Measurements from ENCODE around the gene CASZ1. TPM values are rescaled to one million over a fixed set of nuclear protein-coding genes. Genes with fewer than 3 reads are reported as not detected.

CASZ1 gene
- polyA plus RNA-seq, 2 of the 4 experiments (the other 2 are of a cell fraction) = 0.52 to 1.2 TPM

DNA sequence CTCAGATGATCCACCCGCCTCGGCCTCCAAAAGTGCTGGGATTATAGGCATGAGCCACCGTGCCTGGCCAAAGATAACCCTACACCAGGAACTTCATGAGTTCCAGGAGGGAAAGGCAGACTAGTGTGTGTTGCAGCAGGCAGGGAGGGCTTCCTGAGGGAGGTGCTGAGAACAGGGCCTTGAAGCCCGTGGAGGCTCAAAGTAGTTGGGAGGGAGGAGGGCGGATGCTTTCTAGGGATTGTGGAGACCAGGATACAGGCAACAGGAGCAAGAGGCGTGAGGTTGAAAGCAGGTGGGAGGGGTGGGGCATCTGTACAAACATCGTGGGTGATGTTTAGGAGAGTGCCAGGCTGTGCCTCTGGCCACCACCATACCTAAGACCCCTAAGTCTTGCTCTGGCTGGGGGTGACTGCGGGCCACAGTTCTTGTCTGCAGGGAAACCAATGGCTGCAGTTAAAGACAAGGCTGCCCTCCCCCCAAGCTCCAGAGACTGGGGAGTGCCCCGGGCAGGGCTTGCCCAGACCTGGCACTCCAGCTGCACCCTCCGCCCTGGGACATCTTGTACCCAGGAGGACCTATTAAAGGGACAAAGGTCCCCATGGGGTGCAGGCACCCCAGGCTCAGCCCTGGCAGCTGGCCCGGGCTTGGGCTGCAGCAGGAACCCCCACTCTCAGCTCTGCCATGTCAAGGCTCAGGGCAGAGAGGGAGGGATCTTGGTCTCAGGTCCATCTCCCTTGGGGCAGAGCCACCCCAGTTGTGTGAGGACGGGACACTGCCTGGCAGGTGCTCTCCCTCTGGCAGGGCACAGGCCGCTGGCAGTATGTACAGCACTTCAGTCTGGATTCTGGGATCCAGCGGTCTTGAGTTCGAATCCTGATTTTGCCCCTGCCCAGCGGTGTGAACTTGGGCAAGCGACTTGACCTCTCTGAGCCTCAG lies 22.1 kb upstream of the CASZ1 start:
- WGBS (ENCODE audit: missing lambda C conversion rate) = 74% methylated on average over 10 of the region's 17 CpGs
- no peak for ATAC-seq
- ChIA-PET POLR2A (no interaction called here), CTCF (interaction anchor here (0.6 to 1.6 kb wide), 4 partner anchors 13 to 48 kb away, joined by 3 to 4 read pairs (median 4); no protein-coding TSS in a partner anchor)
- TF ChIP-seq FOSL2 (IDR thresholded peaks at IDR 0.05) = no peak
- TF ChIP-seq FOSL2 (CRISPR knock-in tag; IDR thresholded peaks at IDR 0.05) = no peak
- TF ChIP-seq BHLHE40 (IDR thresholded peaks at IDR 0.05; ENCODE audit: low read depth, low read length) = no peak
- no peak for TF ChIP-seq TP53 (CRISPR knock-in tag; IDR thresholded peaks at IDR 0.05)
- no peak for TF ChIP-seq SREBF2 (IDR thresholded peaks at IDR 0.05)
- TF ChIP-seq ZFP36 (IDR thresholded peaks at IDR 0.05; ENCODE audit: borderline replicate concordance, partially characterized antibody) = peak; percentile 20
- no peak for TF ChIP-seq SMC3 (IDR thresholded peaks at IDR 0.05)
- TF ChIP-seq, protein P1, sequence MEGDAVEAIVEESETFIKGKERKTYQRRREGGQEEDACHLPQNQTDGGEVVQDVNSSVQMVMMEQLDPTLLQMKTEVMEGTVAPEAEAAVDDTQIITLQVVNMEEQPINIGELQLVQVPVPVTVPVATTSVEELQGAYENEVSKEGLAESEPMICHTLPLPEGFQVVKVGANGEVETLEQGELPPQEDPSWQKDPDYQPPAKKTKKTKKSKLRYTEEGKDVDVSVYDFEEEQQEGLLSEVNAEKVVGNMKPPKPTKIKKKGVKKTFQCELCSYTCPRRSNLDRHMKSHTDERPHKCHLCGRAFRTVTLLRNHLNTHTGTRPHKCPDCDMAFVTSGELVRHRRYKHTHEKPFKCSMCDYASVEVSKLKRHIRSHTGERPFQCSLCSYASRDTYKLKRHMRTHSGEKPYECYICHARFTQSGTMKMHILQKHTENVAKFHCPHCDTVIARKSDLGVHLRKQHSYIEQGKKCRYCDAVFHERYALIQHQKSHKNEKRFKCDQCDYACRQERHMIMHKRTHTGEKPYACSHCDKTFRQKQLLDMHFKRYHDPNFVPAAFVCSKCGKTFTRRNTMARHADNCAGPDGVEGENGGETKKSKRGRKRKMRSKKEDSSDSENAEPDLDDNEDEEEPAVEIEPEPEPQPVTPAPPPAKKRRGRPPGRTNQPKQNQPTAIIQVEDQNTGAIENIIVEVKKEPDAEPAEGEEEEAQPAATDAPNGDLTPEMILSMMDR (IDR thresholded peaks at IDR 0.05) = no peak
- no peak for DNase-seq (ENCODE audit: low read depth in 1 of 2, low spot score in 1 of 2)
- no peak overlapping the region for H3K4me3 ChIP-seq
- H3K4me1 ChIP-seq = no peaks in the 10 kb centered on the region
- FAIRE-seq = no peak
- H3K9me3 ChIP-seq = no peaks in the 10 kb centered on the region
- no peak overlapping the region for H3K4me2 ChIP-seq
- H3K27ac ChIP-seq = no peak overlapping the region; a peak in 1 of 6 replicates

DNA sequence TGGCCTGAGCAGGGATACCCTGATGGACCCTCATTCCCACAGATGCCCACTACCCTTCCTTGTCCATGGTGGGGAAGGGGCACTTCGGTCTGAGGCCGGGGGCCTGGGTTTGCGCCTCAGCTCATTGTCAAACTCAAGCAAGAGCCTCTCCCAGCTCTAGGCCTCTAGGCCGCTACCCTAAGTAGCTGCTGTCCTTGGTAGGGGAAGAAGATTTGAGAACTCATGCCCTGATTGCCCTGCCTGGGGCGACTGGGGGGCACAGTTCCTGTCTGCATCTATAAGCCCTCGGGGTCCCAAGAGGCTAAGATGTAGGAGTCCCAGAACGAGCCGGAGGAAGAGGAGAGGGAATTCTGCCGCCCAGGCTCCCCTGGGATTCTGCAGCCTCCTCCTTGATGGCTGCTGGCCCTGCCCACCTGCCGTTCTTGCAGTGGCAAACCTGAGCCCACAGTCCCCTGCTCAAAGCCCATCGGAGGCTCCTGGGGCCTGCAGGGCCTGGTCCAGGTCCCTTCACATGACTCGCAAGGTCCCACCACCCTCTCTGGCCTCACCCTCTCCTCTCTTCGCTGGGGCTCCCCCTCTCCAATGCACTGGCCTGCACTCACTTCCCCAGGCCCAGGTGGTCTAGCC lies 20.4 kb upstream of the CASZ1 start:
- ChIA-PET CTCF (interaction anchor here (1.0 kb wide), 1 partner anchor 50 kb away, joined by 4 read pairs; no protein-coding TSS in a partner anchor), POLR2A (no interaction called here)
- Histone ChIP-seq H3K9me3 (no peaks in the 10 kb centered on the region), H3K4me3 (no peak overlapping the region), H3K4me1 (no peaks in the 10 kb centered on the region), H3K27ac (no peak overlapping the region), H3K4me2 (no peak overlapping the region)
- ATAC-seq (no peak), DNase-seq (ENCODE audit: low read depth in 1 of 2, low spot score in 1 of 2) (no peak), FAIRE-seq (no peak)
- no peak for TF ChIP-seq MAZ (IDR thresholded peaks at IDR 0.05; ENCODE audit: borderline replicate concordance, low read depth, low read length)
- no peak for TF ChIP-seq SREBF2 (IDR thresholded peaks at IDR 0.05)
- TF ChIP-seq RARB (CRISPR knock-in tag; IDR thresholded peaks at IDR 0.05) = no peak
- TF ChIP-seq, protein P2, sequence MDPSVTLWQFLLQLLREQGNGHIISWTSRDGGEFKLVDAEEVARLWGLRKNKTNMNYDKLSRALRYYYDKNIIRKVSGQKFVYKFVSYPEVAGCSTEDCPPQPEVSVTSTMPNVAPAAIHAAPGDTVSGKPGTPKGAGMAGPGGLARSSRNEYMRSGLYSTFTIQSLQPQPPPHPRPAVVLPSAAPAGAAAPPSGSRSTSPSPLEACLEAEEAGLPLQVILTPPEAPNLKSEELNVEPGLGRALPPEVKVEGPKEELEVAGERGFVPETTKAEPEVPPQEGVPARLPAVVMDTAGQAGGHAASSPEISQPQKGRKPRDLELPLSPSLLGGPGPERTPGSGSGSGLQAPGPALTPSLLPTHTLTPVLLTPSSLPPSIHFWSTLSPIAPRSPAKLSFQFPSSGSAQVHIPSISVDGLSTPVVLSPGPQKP (IDR thresholded peaks at IDR 0.05; ENCODE audit: low read depth, low read length) = no peak
- TF ChIP-seq NPAS2 (CRISPR knock-in tag; IDR thresholded peaks at IDR 0.05; ENCODE audit: borderline replicate concordance) = no peak
- WGBS (ENCODE audit: missing lambda C conversion rate) = 63% methylated on average over 4 of the region's 13 CpGs

DNA sequence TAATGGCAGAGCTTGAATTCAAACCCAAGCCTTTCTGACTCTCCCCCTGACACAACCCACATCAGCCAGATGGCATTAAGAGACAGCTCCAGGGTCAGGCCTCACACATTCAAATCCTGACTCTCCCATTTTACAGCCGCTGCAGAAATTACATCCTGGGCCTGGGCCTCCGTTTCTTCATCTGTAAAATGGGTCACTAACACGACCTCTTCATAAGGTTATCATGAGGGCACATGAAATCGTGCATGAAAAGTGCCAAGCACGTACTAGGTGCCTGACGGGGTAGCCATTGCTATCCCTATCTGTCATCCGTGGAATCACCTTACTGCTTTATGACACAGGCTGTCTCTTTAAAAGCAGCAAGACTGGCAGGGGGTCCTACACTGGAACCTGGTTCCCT lies 19.8 kb upstream of the CASZ1 start:
- ChIA-PET CTCF (no interaction called here), POLR2A (no interaction called here)
- ATAC-seq (no peak), FAIRE-seq (no peak), DNase-seq (ENCODE audit: low read depth in 1 of 2, low spot score in 1 of 2) (no peak)
- WGBS (ENCODE audit: missing lambda C conversion rate) = 64% methylated on average over 7 of the region's 7 CpGs
- no peak overlapping the region for H3K27ac ChIP-seq
- H3K4me2 ChIP-seq = no peak overlapping the region
- H3K4me1 ChIP-seq = no peaks in the 10 kb centered on the region
- H3K4me3 ChIP-seq = no peak overlapping the region
- H3K9me3 ChIP-seq = no peaks in the 10 kb centered on the region
- TF ChIP-seq CBX2 (IDR thresholded peaks at IDR 0.05; ENCODE audit: borderline replicate concordance, low read depth) = no peak
- TF ChIP-seq MYC (IDR thresholded peaks at IDR 0.05; ENCODE audit: borderline replicate concordance, low read length) = no peak
- TF ChIP-seq ZC3H11A (IDR thresholded peaks at IDR 0.05) = no peak
- no peak for TF ChIP-seq TP53 (CRISPR knock-in tag; IDR thresholded peaks at IDR 0.05)

DNA sequence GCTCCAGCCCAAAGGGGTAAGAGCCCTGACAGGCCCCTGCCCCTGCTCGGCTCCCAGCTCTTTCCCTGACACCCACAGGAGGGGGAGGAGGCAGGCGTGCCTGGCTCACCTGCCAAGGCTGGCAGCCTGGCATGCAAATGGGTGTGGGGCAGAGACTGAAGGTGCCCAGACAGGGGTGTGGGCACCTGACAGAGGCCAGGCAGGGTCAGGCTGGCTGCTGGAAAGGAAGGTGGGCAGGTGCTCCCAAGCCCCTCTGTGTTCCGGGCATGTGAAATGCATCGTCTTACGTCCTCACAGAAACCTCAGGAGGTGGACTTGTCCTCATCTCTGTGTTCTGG lies 19.4 kb upstream of the CASZ1 start:
- no peak for FAIRE-seq
- Histone ChIP-seq H3K27ac (no peak overlapping the region), H3K9me3 (no peaks in the 10 kb centered on the region), H3K4me2 (no peak overlapping the region), H3K4me1 (no peaks in the 10 kb centered on the region), H3K4me3 (no peak overlapping the region)
- CTCF ChIA-PET = no interaction called here
- no peak for ATAC-seq
- POLR2A ChIA-PET = no interaction called here
- DNase-seq (ENCODE audit: low read depth in 1 of 2, low spot score in 1 of 2) = no peak
- TF ChIP-seq HEYL (CRISPR knock-in tag; IDR thresholded peaks at IDR 0.05) = no peak
- TF ChIP-seq FOSL2 (IDR thresholded peaks at IDR 0.05) = no peak
- no peak for TF ChIP-seq FOSL2 (CRISPR knock-in tag; IDR thresholded peaks at IDR 0.05)
- TF ChIP-seq EHMT2 (IDR thresholded peaks at IDR 0.05; ENCODE audit: low read depth) = no peak
- TF ChIP-seq BHLHE40 (IDR thresholded peaks at IDR 0.05; ENCODE audit: low read depth, low read length) = no peak
- TF ChIP-seq, protein P3, sequence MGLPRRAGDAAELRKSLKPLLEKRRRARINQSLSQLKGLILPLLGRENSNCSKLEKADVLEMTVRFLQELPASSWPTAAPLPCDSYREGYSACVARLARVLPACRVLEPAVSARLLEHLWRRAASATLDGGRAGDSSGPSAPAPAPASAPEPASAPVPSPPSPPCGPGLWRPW (IDR thresholded peaks at IDR 0.05) = no peak
- TF ChIP-seq JUN (IDR thresholded peaks at IDR 0.05) = no peak
- no peak for TF ChIP-seq ESRRA (IDR thresholded peaks at IDR 0.05; ENCODE audit: borderline replicate concordance, low read length)
- TF ChIP-seq POLR2AphosphoS2 (conservative IDR thresholded peaks at IDR 0.05; ENCODE audit: low read length) = no peak
- no peak for TF ChIP-seq ZNF302 (CRISPR knock-in tag; IDR thresholded peaks at IDR 0.05)
- no peak for TF ChIP-seq MAZ (IDR thresholded peaks at IDR 0.05; ENCODE audit: borderline replicate concordance, low read depth, low read length)
- TF ChIP-seq TFCP2L1 (CRISPR knock-in tag; IDR thresholded peaks at IDR 0.05) = no peak
- TF ChIP-seq ZSCAN20 (CRISPR knock-in tag; IDR thresholded peaks at IDR 0.05) = no peak
- TF ChIP-seq HOXA7 (CRISPR knock-in tag; IDR thresholded peaks at IDR 0.05) = no peak
- 90% methylated on average over 4 of the region's 5 CpGs for WGBS (ENCODE audit: missing lambda C conversion rate)
